SK-N-SH treated with all-trans-retinoic acid at 6 μM for 48 hours (cell line): ENCODE results near the gene ADD1.

Source experiments
- ATAC-seq: fragments of 200-7000 bp; cut with Tn5 transposase; 3 replicates; pipeline ENCODE4 v1.9.1; 2020; ENCODE audit warnings: mild to moderate bottlenecking, moderate library complexity
- ARNTL ChIP-seq: fragments of 450-650 bp; formaldehyde crosslinking; IDR thresholded peaks from 2 replicates; pipeline ENCODE4 v1.5.0; 2020; ENCODE audit warnings: low read depth, mild to moderate bottlenecking, moderate library complexity, borderline replicate concordance
- BACH2 ChIP-seq: fragments of 250-450 bp; sonication (Bioruptor Pico); IDR thresholded peaks from 2 replicates; pipeline ENCODE4 v1.9.0; 2021; ENCODE audit warnings: mild to moderate bottlenecking, borderline replicate concordance
- CREB5 ChIP-seq: fragments of 250-450 bp; sonication (Bioruptor Pico); IDR thresholded peaks from 2 replicates; pipeline ENCODE4 v1.5.1; 2020; ENCODE audit warnings: low read depth, mild to moderate bottlenecking, moderate library complexity
- CSDC2 ChIP-seq: fragments of 250-450 bp; sonication (Bioruptor Pico); IDR thresholded peaks from 2 replicates; pipeline ENCODE4 v1.5.0; 2020; ENCODE audit warnings: mild to moderate bottlenecking, moderate library complexity
- CSRNP3 ChIP-seq: fragments of 250-450 bp; sonication (Bioruptor Pico); IDR thresholded peaks from 2 replicates; pipeline ENCODE4 v1.5.1; 2021; ENCODE audit warnings: mild to moderate bottlenecking, moderate library complexity
- ESRRG ChIP-seq: fragments of 250-450 bp; sonication (Bioruptor Pico); IDR thresholded peaks from 2 replicates; pipeline ENCODE4 v1.6.1; 2021; ENCODE audit warnings: mild to moderate bottlenecking
- GLIS3 ChIP-seq: fragments of 250-450 bp; sonication (Bioruptor Pico); IDR thresholded peaks from 2 replicates; pipeline ENCODE4 v1.5.0; 2020; ENCODE audit warnings: mild to moderate bottlenecking, moderate library complexity
- ISL1 ChIP-seq: fragments of 250-450 bp; sonication (Bioruptor Pico); IDR thresholded peaks from 2 replicates; pipeline ENCODE4 v2.1.2; 2022; ENCODE audit warnings: mild to moderate bottlenecking, moderate library complexity
- OSR1 ChIP-seq: fragments of 250-450 bp; sonication (Bioruptor Pico); IDR thresholded peaks from 2 replicates; pipeline ENCODE4 v1.8.0; 2022; ENCODE audit warnings: moderate library complexity, mild to moderate bottlenecking, inconsistent platforms
- PATZ1 ChIP-seq: fragments of 250-450 bp; sonication (Bioruptor Pico); IDR thresholded peaks from 2 replicates; pipeline ENCODE4 v1.8.0; 2020; ENCODE audit warnings: mild to moderate bottlenecking, moderate library complexity, borderline replicate concordance
- POU6F1 ChIP-seq: fragments of 250-450 bp; sonication (Bioruptor Pico); IDR thresholded peaks from 2 replicates; pipeline ENCODE4 v1.8.0; 2021; ENCODE audit warnings: low read depth, mild to moderate bottlenecking, moderate library complexity, borderline replicate concordance
- PPARA ChIP-seq: fragments of 250-450 bp; sonication (Bioruptor Pico); IDR thresholded peaks from 2 replicates; pipeline ENCODE4 v1.5.0; 2020; ENCODE audit warnings: mild to moderate bottlenecking, borderline replicate concordance
- RARB ChIP-seq: fragments of 250-450 bp; sonication (Bioruptor Pico); IDR thresholded peaks from 2 replicates; pipeline ENCODE4 v1.8.0; 2021; ENCODE audit warnings: mild to moderate bottlenecking, moderate library complexity
- SNAI2 ChIP-seq: fragments of 250-450 bp; sonication (Bioruptor Pico); IDR thresholded peaks from 2 replicates; pipeline ENCODE4 v1.5.0; 2020; ENCODE audit warnings: mild to moderate bottlenecking, moderate library complexity
- TCF4 ChIP-seq: fragments of 250-450 bp; sonication (Bioruptor Pico); IDR thresholded peaks from 2 replicates; pipeline ENCODE4 v1.8.0; 2021; ENCODE audit warnings: mild to moderate bottlenecking, moderate library complexity, borderline replicate concordance
- TOX ChIP-seq: fragments of 250-450 bp; sonication (Bioruptor Pico); IDR thresholded peaks from 2 replicates; pipeline ENCODE4 v1.8.0; 2021; ENCODE audit warnings: mild to moderate bottlenecking, moderate library complexity, borderline replicate concordance
- TSHZ2 ChIP-seq: fragments of 250-450 bp; sonication (Bioruptor Pico); IDR thresholded peaks from 2 replicates; pipeline ENCODE4 v1.5.0; 2020; ENCODE audit warnings: mild to moderate bottlenecking, moderate library complexity
- ZFP3 ChIP-seq: fragments of 250-450 bp; sonication (Bioruptor Pico); IDR thresholded peaks from 2 replicates; pipeline ENCODE4 v1.5.0; 2020; ENCODE audit warnings: mild to moderate bottlenecking, moderate library complexity
- ZFP30 ChIP-seq: fragments of 450-650 bp; formaldehyde crosslinking; IDR thresholded peaks from 2 replicates; pipeline ENCODE4 v1.5.0; 2022; ENCODE audit warnings: mild to moderate bottlenecking, moderate library complexity
- ZNF565 ChIP-seq: fragments of 450-650 bp; formaldehyde crosslinking; conservative IDR thresholded peaks from 2 replicates; pipeline ENCODE4 v1.5.0; 2020; ENCODE audit warnings: low read depth, mild to moderate bottlenecking, moderate library complexity
- ZNF70 ChIP-seq: fragments of 450-650 bp; formaldehyde crosslinking; IDR thresholded peaks from 2 replicates; pipeline ENCODE4 v1.5.0; 2020; ENCODE audit warnings: mild to moderate bottlenecking, moderate library complexity
- ZNF8 ChIP-seq: fragments of 450-650 bp; formaldehyde crosslinking; IDR thresholded peaks from 2 replicates; pipeline ENCODE4 v1.5.0; 2020; ENCODE audit warnings: mild to moderate bottlenecking, moderate library complexity

Gene ADD1

GRCh38 chr4:2905544-2905943 is 61.9 kb downstream of the ADD1 start:
- ATAC-seq = no peak

GRCh38 chr4:2906218-2906617 is 62.6 kb downstream of the ADD1 start:
- no peak for TF ChIP-seq CSDC2 (CRISPR knock-in tag)
- TF ChIP-seq RARB = no peak
- TF ChIP-seq OSR1 = no peak
- TF ChIP-seq ARNTL (CRISPR knock-in tag) = no peak
- TF ChIP-seq TOX (CRISPR knock-in tag) = no peak
- TF ChIP-seq SNAI2 (CRISPR knock-in tag) = no peak
- no peak for TF ChIP-seq ISL1 (CRISPR knock-in tag)
- no peak for TF ChIP-seq ZFP30 (CRISPR knock-in tag)
- no peak for TF ChIP-seq PPARA (CRISPR knock-in tag)
- no peak for TF ChIP-seq PATZ1 (CRISPR knock-in tag)
- no peak for TF ChIP-seq CSRNP3 (CRISPR knock-in tag)
- TF ChIP-seq POU6F1 = no peak
- no peak for TF ChIP-seq ZNF565
- TF ChIP-seq BACH2 = no peak
- no peak for TF ChIP-seq ZNF70 (CRISPR knock-in tag)
- TF ChIP-seq ZFP3 (CRISPR knock-in tag) = no peak
- no peak for ATAC-seq

More at GRCh38 chr4:2905544-2905943, 61.9 kb downstream of the ADD1 start:
- TF ChIP-seq TSHZ2 (CRISPR knock-in tag) (no peak), ZFP30 (CRISPR knock-in tag) (no peak), PPARA (CRISPR knock-in tag) (no peak), SNAI2 (CRISPR knock-in tag) (no peak), CSDC2 (CRISPR knock-in tag) (no peak), CSRNP3 (CRISPR knock-in tag) (no peak), GLIS3 (no peak), ZFP3 (CRISPR knock-in tag) (no peak), ESRRG (CRISPR knock-in tag) (no peak), ZNF565 (no peak)
- TF ChIP-seq, all 23 proteins: peak for 0

- TF ChIP-seq ISL1 (CRISPR knock-in tag) = no peak
- TF ChIP-seq ESRRG (CRISPR knock-in tag) = no peak
- no peak for ATAC-seq
Observed at GRCh38 chr4:2907226-2907625, 63.6 kb downstream of the ADD1 start.

GRCh38 chr4:2907706-2908293 is 64.2 kb downstream of the ADD1 start:
- ATAC-seq = no peak
- TF ChIP-seq GLIS3 (no peak), TCF4 (CRISPR knock-in tag) (no peak), CREB5 (CRISPR knock-in tag) (no peak), OSR1 (no peak), ZNF565 (no peak), ZNF8 (CRISPR knock-in tag) (no peak)
